Measurements from ENCODE around the gene C16orf95. TPM values are rescaled to one million over a fixed set of nuclear protein-coding genes. Genes with fewer than 3 reads are reported as not detected.

C16orf95 gene
- total RNA-seq, 1 donor from 2014 or later = 6.9 TPM

DNA sequence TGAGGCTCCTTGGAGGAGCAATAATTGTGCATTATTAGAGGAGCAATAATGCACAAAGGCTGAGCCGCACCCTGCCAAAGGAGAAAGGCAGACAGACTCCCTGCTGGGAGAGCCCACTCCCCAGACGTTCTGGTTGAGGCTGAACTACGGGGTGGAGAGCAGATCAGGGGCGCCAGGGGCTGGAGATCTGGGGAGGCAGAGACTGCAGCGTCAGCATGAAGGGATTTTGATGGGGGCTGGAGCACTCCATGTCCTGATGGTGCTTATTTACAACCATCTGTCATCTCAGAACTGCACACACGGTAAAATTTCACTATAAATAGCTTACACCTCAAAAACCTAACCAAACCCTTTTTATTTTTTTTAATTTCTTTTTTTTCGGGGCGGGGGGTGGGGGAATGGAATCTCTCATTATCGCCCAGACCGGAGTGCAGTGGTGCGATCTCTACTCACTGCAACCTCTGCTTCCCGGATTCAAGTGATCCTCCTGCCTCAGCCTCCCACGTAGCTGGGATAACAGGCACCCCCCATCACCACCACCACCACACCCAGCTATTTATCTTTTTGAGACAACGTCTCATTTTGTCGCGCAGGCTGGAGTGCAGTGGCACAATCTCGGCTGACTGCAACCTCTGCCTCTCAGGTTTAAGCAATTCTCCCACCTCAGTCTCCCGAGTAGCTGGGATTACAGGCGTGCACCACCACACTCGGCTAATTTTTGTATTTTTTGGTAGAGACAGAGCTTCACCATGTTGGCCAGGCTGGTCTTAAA, 4.3 kb upstream of the C16orf95 start:
- Mint-ChIP-seq H3K36me3 (ENCODE audit: low read depth) (no peaks in the 10 kb centered on the region), H3K4me1 (ENCODE audit: low read depth) (peaks cover 12% of the 10 kb centered on the region), H3K4me3 (ENCODE audit: unreplicated experiment) (no peak overlapping the region), H3K27ac (ENCODE audit: unreplicated experiment) (no peak overlapping the region), H3K27me3 (ENCODE audit: low read depth) (no peaks in the 10 kb centered on the region), H3K9me3 (ENCODE audit: low read depth) (no peaks in the 10 kb centered on the region)
- no peak for DNase-seq (ENCODE audit: low spot score)
- TF ChIP-seq, protein P1, sequence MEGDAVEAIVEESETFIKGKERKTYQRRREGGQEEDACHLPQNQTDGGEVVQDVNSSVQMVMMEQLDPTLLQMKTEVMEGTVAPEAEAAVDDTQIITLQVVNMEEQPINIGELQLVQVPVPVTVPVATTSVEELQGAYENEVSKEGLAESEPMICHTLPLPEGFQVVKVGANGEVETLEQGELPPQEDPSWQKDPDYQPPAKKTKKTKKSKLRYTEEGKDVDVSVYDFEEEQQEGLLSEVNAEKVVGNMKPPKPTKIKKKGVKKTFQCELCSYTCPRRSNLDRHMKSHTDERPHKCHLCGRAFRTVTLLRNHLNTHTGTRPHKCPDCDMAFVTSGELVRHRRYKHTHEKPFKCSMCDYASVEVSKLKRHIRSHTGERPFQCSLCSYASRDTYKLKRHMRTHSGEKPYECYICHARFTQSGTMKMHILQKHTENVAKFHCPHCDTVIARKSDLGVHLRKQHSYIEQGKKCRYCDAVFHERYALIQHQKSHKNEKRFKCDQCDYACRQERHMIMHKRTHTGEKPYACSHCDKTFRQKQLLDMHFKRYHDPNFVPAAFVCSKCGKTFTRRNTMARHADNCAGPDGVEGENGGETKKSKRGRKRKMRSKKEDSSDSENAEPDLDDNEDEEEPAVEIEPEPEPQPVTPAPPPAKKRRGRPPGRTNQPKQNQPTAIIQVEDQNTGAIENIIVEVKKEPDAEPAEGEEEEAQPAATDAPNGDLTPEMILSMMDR (IDR thresholded peaks at IDR 0.05) = no peak

DNA sequence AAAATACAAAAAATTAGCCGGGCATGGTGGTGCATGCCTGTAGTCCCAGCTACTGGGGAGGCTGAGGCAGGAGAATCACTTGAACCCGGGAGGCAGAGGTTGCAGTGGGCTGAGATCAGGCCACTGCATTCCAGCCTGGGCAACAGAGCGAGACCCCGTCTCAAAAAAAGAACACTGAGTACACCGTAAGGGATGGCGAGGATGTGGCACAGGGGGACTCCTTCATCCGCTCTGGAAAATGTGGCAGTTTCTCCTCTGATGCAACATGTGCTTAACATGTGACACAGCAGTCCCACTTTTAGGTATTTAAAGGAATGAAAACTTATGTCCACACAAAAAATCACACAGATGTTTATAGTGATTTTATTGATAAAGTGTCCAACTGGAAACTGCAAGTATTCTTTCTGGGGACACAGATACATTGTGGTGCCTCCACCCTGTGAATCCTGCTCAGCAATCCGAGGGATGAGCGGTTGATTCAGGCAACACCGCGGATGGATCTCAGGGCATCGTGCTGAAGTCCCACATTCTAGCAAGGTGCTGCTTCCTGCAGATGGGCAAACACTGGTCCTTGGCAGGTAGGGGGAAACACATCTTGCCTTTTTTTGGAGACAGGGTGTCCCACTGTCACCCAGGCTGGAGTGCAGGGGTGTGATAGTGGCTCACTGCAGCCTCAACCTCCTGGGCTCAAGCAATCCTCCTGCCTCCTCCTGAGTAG, 3.5 kb upstream of the C16orf95 start:
- no peaks in the 10 kb centered on the region for H3K27me3 Mint-ChIP-seq (ENCODE audit: low read depth)
- H3K27ac Mint-ChIP-seq (ENCODE audit: unreplicated experiment) = no peak overlapping the region
- H3K9me3 Mint-ChIP-seq (ENCODE audit: low read depth) = no peaks in the 10 kb centered on the region
- H3K36me3 Mint-ChIP-seq (ENCODE audit: low read depth) = no peaks in the 10 kb centered on the region
- no peak overlapping the region for H3K4me3 Mint-ChIP-seq (ENCODE audit: unreplicated experiment)
- TF ChIP-seq, protein P1 (IDR thresholded peaks at IDR 0.05) = no peak
- DNase-seq (ENCODE audit: low spot score) = peak; percentile 17
- H3K4me1 Mint-ChIP-seq (ENCODE audit: low read depth) = peaks cover 12% of the 10 kb centered on the region

DNA sequence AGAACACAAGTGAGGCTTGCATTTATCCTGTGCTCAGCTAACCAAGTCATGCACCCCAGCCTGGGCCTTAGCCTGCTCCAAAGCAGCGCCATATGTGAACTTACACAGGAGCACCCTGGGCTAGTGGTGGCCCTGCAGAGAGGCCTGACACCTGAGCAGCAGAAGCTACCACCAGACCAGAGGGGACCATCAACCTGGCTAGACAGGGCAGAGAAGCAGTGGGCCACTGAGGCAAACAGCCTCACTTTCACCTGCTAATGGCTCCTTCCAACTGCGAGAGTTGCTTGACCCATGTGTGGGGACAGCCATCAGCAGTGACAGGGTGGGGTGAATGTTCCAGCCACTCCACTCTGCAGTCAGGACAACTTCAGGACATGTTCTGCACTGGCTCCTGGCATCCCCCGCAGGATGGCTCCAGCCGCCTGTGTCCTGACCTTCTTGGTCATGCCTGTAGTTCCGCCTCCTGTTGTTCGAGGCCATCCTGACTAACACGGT, 2.9 kb upstream of the C16orf95 start:
- Mint-ChIP-seq H3K27ac (ENCODE audit: unreplicated experiment) (no peak overlapping the region), H3K4me3 (ENCODE audit: unreplicated experiment) (no peak overlapping the region), H3K36me3 (ENCODE audit: low read depth) (no peaks in the 10 kb centered on the region), H3K4me1 (ENCODE audit: low read depth) (peaks cover 10% of the 10 kb centered on the region), H3K27me3 (ENCODE audit: low read depth) (no peaks in the 10 kb centered on the region), H3K9me3 (ENCODE audit: low read depth) (no peaks in the 10 kb centered on the region)
- DNase-seq (ENCODE audit: low spot score) = no peak
- TF ChIP-seq, protein P1 (IDR thresholded peaks at IDR 0.05) = no peak

DNA sequence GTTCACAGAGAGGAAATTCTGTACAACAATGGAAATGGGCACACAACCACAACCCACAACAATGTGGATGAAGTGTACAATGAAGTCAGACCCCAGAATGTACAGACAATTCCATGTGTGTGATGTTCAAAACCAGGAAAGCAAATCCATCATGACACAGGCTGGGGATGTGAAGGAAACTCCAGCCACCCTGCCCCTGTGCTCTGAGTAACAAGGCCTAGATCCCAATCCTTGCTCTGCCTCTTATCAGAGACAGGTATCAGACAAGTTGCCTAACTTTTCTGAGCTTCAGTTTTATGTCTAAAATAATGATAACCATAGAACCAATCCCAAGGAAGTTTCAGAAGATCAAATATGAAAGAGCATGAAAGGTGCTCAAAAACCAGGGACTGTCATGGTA, 1.8 kb upstream of the C16orf95 start:
- H3K27ac Mint-ChIP-seq (ENCODE audit: unreplicated experiment) = no peak overlapping the region
- peaks cover 10% of the 10 kb centered on the region for H3K4me1 Mint-ChIP-seq (ENCODE audit: low read depth)
- H3K4me3 Mint-ChIP-seq (ENCODE audit: unreplicated experiment) = no peak overlapping the region

More for the DNA sequence above, 1.8 kb upstream of the C16orf95 start:
- Mint-ChIP-seq H3K9me3 (ENCODE audit: low read depth) (no peaks in the 10 kb centered on the region), H3K27me3 (ENCODE audit: low read depth) (no peaks in the 10 kb centered on the region), H3K36me3 (ENCODE audit: low read depth) (no peaks in the 10 kb centered on the region)
- TF ChIP-seq, protein P1 (IDR thresholded peaks at IDR 0.05) = no peak
- no peak for DNase-seq (ENCODE audit: low spot score)

Data from chondrocyte (in vitro differentiated cells).